Measurements from ENCODE around the gene TLCD3B. TPM values are rescaled to one million over a fixed set of nuclear protein-coding genes. Genes with fewer than 3 reads are reported as not detected.

TLCD3B gene
- total and polyA plus RNA-seq, 12 donors, result 0.11 to 10.6 (median 0.72) TPM; not detected in 3

GRCh38 chr16:30068750-30069610 lies 37.9 kb upstream of the TLCD3B start:
- Histone ChIP-seq H3K4me3 (no peak overlapping the region), H3K4me1 (replicated peaks in 1 of 2) (peaks cover 39 to 40% of the 10 kb centered on the region in 2 donors), H3K27ac (peak overlapping the region in 3 of 5 donors; percentile 45 to 75 (median 60)), H3K36me3 (replicated peaks in 1 of 2) (peaks cover 0 to 67% of the 10 kb centered on the region in 2 donors), H3K9me3 (replicated peaks in 1 of 3) (no peaks in the 10 kb centered on the region), H3K27me3 (no peaks in the 10 kb centered on the region)
- TF ChIP-seq CTCF (IDR thresholded peaks at IDR 0.05) (peak in 5 of 6 experiments; percentile 26 to 48 (median 45)), POLR2A (IDR thresholded peaks at IDR 0.05) (no peak)
- intact Hi-C loops (cut with DNase I), result no loop called here
- 44 to 72% (median 69%) methylated on average over 3 to 17 of the region's 17 CpGs for WGBS, 4 donors
- DNase-seq, result peak in 3 of 7 donors; percentile 32 to 54 (median 53)

- TF ChIP-seq CTCF (IDR thresholded peaks at IDR 0.05), result no peak
- TF ChIP-seq POLR2A (IDR thresholded peaks at IDR 0.05), result no peak
- no peaks in the 10 kb centered on the region for H3K9me3 ChIP-seq (replicated peaks in 1 of 3)
- 72 to 86% (median 78%) methylated on average over 9 of the region's 9 CpGs for WGBS, 4 donors
- no peak overlapping the region for H3K4me3 ChIP-seq
- H3K4me1 ChIP-seq (replicated peaks in 1 of 2), result peaks cover 41 to 46% of the 10 kb centered on the region in 2 donors
- no peaks in the 10 kb centered on the region for H3K27me3 ChIP-seq
- DNase-seq, result no peak
- intact Hi-C loops (cut with DNase I), result no loop called here
- H3K36me3 ChIP-seq (replicated peaks in 1 of 2), result peaks cover 0 to 65% of the 10 kb centered on the region in 2 donors
- H3K27ac ChIP-seq, result peak overlapping the region in 3 of 5 donors; percentile 45 to 75 (median 60)
Measured at GRCh38 chr16:30068333-30068732, 37.3 kb upstream of the TLCD3B start.

GRCh38 chr16:30067584-30067916 lies 36.5 kb upstream of the TLCD3B start:
- intact Hi-C loops (cut with DNase I), result no loop called here
- no peak for DNase-seq
- Histone ChIP-seq H3K4me3 (peak overlapping the region in 2 of 4 donors; percentile 87 to 96), H3K27ac (peak overlapping the region in 2 of 5 donors; percentile 97 to 100), H3K27me3 (no peaks in the 10 kb centered on the region), H3K4me1 (replicated peaks in 1 of 2) (peaks cover 41 to 50% of the 10 kb centered on the region in 2 donors), H3K9me3 (replicated peaks in 1 of 3) (no peaks in the 10 kb centered on the region), H3K36me3 (replicated peaks in 1 of 2) (peaks cover 0 to 59% of the 10 kb centered on the region in 2 donors)
- 47 to 54% (median 52%) methylated on average over 6 of the region's 6 CpGs for WGBS, 4 donors
- TF ChIP-seq POLR2A (IDR thresholded peaks at IDR 0.05), result no peak
- TF ChIP-seq CTCF (IDR thresholded peaks at IDR 0.05), result no peak

DNA sequence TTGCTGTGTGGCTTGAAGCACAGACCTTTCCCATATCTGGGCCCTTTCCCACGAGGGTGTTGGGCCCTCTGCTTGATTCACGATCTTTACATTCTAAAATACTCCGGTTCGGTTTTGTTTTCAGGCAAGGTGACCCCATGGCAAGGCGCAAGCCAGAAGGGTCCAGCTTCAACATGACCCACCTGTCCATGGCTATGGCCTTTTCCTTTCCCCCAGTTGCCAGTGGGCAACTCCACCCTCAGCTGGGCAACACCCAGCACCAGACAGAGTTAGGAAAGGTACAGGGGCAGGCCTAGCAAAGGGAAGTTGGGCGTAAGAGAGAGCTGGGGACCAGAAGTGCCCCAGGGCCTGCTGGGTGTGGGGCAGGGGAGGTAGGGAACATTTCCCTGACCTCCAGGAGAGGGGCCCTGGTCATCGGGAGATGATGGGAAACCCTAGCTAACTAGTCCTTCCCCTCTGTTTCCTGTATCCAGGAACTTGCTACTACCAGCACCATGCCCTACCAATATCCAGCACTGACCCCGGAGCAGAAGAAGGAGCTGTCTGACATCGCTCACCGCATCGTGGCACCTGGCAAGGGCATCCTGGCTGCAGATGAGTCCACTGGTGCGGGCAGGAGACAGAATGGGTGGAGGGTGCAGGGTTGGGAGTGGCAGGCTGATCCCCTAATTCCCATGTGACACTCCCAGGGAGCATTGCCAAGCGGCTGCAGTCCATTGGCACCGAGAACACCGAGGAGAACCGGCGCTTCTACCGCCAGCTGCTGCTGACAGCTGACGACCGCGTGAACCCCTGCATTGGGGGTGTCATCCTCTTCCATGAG lies 35.9 kb upstream of the TLCD3B start:
- peak; percentile 53 to 74 (median 61) for DNase-seq
- peaks cover 41 to 50% of the 10 kb centered on the region in 2 donors for H3K4me1 ChIP-seq (replicated peaks in 1 of 2)
- intact Hi-C loops (cut with DNase I), result no loop called here
- H3K4me3 ChIP-seq, result peak overlapping the region; percentile 41 to 96 (median 88)
- peak overlapping the region; percentile 76 to 100 (median 99) for H3K27ac ChIP-seq
- no peaks in the 10 kb centered on the region for H3K27me3 ChIP-seq
- WGBS, 4 donors, result 32 to 40% (median 37%) methylated on average over 11 to 21 of the region's 21 CpGs
- no peak for TF ChIP-seq CTCF (IDR thresholded peaks at IDR 0.05)
- peak in 1 of 2 donors; percentile 14 for TF ChIP-seq POLR2A (IDR thresholded peaks at IDR 0.05)
- H3K9me3 ChIP-seq (replicated peaks in 1 of 3), result no peaks in the 10 kb centered on the region
- peaks cover 0 to 53% of the 10 kb centered on the region in 2 donors for H3K36me3 ChIP-seq (replicated peaks in 1 of 2)
